GM19463 (cell line): ENCODE measurements around the gene CGN.

Experiments
- ATAC-seq: cut with Tn5 transposase; IDR thresholded peaks from one replicate; pipeline ENCODE4 v1.9.1; 2021; ENCODE audit warnings: mild to moderate bottlenecking, moderate library complexity; ENCODE audit not compliant: unreplicated experiment

The CGN gene

DNA sequence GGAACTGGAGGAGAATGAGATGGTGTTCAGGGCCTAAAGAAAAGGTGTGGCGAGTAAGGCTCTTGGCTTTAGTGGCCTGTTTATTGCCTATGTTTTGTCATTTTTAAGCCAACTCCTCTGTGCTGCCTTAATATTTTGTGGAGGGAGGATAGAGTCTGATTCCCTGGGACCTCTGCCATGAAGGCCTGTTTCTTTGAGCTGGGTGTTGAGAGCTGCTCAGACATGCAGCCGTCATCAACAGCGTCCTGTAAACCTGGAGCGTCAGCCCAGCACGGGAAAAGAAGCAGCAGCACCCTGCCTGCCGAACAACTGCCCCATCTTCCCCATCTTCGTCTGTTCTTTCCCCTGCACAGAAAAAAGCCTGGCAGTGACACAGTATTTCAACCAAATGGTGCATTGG, 73.6 kb downstream of the CGN start:
- no peak for ATAC-seq

DNA sequence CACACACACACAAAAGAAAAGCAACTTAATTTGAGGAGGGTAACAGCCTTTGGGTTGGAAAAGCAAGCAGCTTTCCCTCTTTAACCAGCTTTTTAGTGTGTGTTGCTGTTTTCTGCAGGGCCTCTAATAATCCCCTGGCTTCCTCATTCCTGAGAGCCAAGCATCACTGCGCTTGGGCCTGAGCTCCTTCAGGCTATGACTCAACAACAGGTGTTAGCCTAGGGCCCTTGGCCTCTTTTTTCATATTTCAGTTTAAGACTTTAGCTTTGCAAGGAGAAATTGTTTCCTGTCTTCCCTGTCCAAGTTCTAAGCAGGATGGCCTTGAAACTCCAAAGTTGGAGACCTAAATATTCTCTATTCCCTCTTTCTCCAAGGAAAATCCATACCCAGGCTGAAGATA, 74.4 kb downstream of the CGN start:
- ATAC-seq = no peak
